Spleen (tissue), 11 donors: ENCODE measurements around the gene ZNF500. TPM values are rescaled to one million over a fixed set of nuclear protein-coding genes. Genes with fewer than 3 reads are reported as not detected.
A peak's percentile ranks its signal among the peaks of the same experiment; 100 is the strongest.

ENCODE experiments used
- DNase-seq: peaks from one replicate; pipeline ENCODE4 v3.0.0-alpha.2; 2020
- H3K27ac ChIP-seq, 8 donors: fragments of 200-600 bp; sonication (generic) in 7 of 8; 1 replicate in 4 of 8; 2 replicates in 4 of 8; pipeline versions ENCODE4 v1.5.0 to v1.8.0; 2016 to 2021; ENCODE audit warnings: inconsistent platforms in 4 of 8, mild to moderate bottlenecking in 4 of 8, moderate library complexity in 1 of 8
- H3K27me3 ChIP-seq, 7 donors: fragments of 200-600 bp; sonication (generic) in 6 of 7; replicated peaks in 1 of 7; 1 replicate in 4 of 7; 2 replicates in 3 of 7; pipeline versions ENCODE4 v1.5.0 to v1.8.0; 2016 to 2021; ENCODE audit warnings: inconsistent platforms in 3 of 7, mild to moderate bottlenecking in 1 of 7
- H3K36me3 ChIP-seq, 6 donors: fragments of 200-600 bp; sonication (generic) in 5 of 6; 1 replicate in 4 of 6; 2 replicates in 2 of 6; pipeline versions ENCODE4 v1.5.0 to v1.8.0; 2016 to 2021; ENCODE audit warnings: inconsistent platforms in 2 of 6
- H3K4me1 ChIP-seq, 6 donors: fragments of 200-600 bp; sonication (generic) in 5 of 6; 1 replicate in 3 of 6; 2 replicates in 3 of 6; pipeline versions ENCODE4 v1.5.0 to v1.8.0; 2016 to 2021; ENCODE audit warnings: inconsistent platforms in 3 of 6
- H3K4me3 ChIP-seq, 8 donors: fragments of 200-600 bp; sonication (generic) in 7 of 8; 1 replicate in 4 of 8; 2 replicates in 4 of 8; pipeline versions ENCODE4 v1.5.0 to v1.8.0; 2016 to 2021; ENCODE audit warnings: inconsistent platforms in 4 of 8, mild to moderate bottlenecking in 4 of 8, moderate library complexity in 2 of 8
- H3K9me3 ChIP-seq, 8 donors: fragments of 200-600 bp; sonication (generic) in 7 of 8; 1 replicate in 4 of 8; 2 replicates in 4 of 8; pipeline versions ENCODE4 v1.5.0 to v1.8.0; 2016 to 2021; ENCODE audit warnings: inconsistent platforms in 4 of 8
- POLR2A ChIP-seq, 3 donors: fragments of 450-650 bp; IDR thresholded peaks; one replicate each; pipeline ENCODE4 v1.5.1; 2017; ENCODE audit warnings: antibody characterized with exemption in 3 of 3, mild to moderate bottlenecking in 1 of 3
- POLR2AphosphoS5 ChIP-seq, 3 donors: sonication (generic); formaldehyde crosslinking; IDR thresholded peaks; one replicate each; pipeline ENCODE4 v1.5.1; 2017; ENCODE audit warnings: antibody characterized with exemption in 3 of 3
- WGBS, 5 donors: extraction: QIAGEN DNeasy Blood & Tissue Kit in 3 of 5; methylation state at CpG; one replicate each; pipeline versions ENCODE4 v1.1.5 to v1.1.7; 2013 to 2018; 5-methylcytosine and 5-hydroxymethylcytosine counted together
- intact Hi-C: fragments of 100-400 bp; cut with DNase I; formaldehyde crosslinking; loops from one replicate; pipeline ENCODE4 v1.15.0; 2023; ENCODE audit warnings: low total_unique reads
- polyA plus RNA-seq, 3 donors: library from polyadenylated mRNA; stranded (reverse); fragments of 200-250 nt; gene quantifications; one replicate each; pipeline ENCODE4 v1.2.1, GENCODE V29; 2013
- total RNA-seq, 7 donors: library from RNA; depleted of rRNA in 3 of 7; stranded (reverse); fragments of >200 nt in 3 of 7; fragmentation: NEBNext Ultra II Directional in 4 of 7; extraction: Animal tissue kit (Norgen Biotek cat#: 25700) in 4 of 7; gene quantifications; one replicate each; pipeline versions ENCODE4 v1.1.0 to v1.2.1, GENCODE V29; 2016 to 2021
- TF ChIP-seq, protein P1 (sequence below), 11 experiments: fragments of 200-600 bp in 7 of 11; fragments of 450-650 bp in 4 of 11; sonication (generic) in 4 of 11; IDR thresholded peaks in 8 of 11; conservative IDR thresholded peaks in 3 of 11; 1 replicate in 7 of 11; 2 replicates in 4 of 11; pipeline versions ENCODE4 v1.4.0 to v1.8.0; 2016 to 2021; ENCODE audit warnings: antibody characterized with exemption in 11 of 11, inconsistent platforms in 4 of 11, mild to moderate bottlenecking in 1 of 11
- donor health status: healthy with polysubstance abuse.
- donor health status: DM: no; HTN: no; CAD: no; lungs with moderate emphysema.
- donor health status: DM: no; HTN: no; CAD: no.
- donor health status: Bipolar disorder and iron deficiency.
- donor health status: healthy.
- donor health status: DM: no; HTN: no; CAD: no.
- donor health status: DM: yes; HTN: yes; CAD: no.

The ZNF500 gene
- total and polyA plus RNA-seq, 10 donors: 2.5 to 32.3 (median 19.0) TPM

DNA sequence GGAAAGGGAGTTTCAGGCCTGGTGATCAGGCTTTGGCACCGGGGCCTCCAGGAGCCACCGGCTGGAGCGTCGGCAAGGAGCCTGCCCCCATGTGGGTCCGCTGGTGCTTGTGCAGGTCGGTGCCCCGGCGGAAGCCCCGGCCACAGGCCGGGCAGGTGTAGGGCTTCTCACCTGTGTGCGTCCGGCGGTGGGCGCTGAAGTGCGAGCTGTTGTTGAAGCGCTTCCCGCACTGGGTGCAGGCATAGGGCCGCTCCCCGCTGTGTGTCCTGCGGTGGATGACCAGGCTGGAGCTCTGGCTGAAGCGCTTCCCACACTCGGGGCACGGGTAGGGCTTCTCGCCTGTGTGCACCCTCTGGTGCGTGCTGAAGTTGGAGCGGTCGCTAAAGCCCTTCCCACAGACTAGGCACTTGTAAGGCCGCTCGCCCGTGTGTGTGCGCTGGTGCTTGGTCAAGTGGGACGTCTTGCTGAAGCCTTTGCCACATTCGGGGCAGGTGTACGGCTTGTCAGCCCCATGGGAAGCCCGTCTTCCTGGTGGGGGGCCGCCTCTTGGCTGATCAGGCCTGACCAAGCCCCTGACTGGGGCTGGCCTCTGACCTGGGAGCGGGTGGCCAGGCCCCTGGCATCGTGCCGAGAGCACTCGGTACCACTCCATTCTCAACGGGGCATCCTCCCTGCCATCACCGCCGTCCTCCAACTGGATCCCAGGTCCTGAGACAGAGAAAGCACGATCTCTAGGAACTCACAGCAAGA, 14.4 kb downstream of the ZNF500 start:
- no peak for DNase-seq
- no peaks in the 10 kb centered on the region for H3K27me3 ChIP-seq
- no peak overlapping the region for H3K4me3 ChIP-seq
- H3K9me3 ChIP-seq: peaks cover 0 to 13% (median 5%) of the 10 kb centered on the region in 8 donors
- TF ChIP-seq POLR2AphosphoS5 (IDR thresholded peaks at IDR 0.05): peak in 1 of 3 donors; percentile 19
- TF ChIP-seq, protein P1, sequence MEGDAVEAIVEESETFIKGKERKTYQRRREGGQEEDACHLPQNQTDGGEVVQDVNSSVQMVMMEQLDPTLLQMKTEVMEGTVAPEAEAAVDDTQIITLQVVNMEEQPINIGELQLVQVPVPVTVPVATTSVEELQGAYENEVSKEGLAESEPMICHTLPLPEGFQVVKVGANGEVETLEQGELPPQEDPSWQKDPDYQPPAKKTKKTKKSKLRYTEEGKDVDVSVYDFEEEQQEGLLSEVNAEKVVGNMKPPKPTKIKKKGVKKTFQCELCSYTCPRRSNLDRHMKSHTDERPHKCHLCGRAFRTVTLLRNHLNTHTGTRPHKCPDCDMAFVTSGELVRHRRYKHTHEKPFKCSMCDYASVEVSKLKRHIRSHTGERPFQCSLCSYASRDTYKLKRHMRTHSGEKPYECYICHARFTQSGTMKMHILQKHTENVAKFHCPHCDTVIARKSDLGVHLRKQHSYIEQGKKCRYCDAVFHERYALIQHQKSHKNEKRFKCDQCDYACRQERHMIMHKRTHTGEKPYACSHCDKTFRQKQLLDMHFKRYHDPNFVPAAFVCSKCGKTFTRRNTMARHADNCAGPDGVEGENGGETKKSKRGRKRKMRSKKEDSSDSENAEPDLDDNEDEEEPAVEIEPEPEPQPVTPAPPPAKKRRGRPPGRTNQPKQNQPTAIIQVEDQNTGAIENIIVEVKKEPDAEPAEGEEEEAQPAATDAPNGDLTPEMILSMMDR (IDR thresholded peaks at IDR 0.05 in 8 of 11, conservative IDR thresholded peaks at IDR 0.05 in 3 of 11): no peak
- WGBS, 5 donors: 85 to 91% (median 90%) methylated on average over 20 to 44 of the region's 44 CpGs
- peaks cover 0 to 17% (median 6%) of the 10 kb centered on the region in 6 donors for H3K4me1 ChIP-seq
- intact Hi-C loops: no loop called here
- H3K27ac ChIP-seq: no peak overlapping the region
- peaks cover 4 to 93% (median 74%) of the 10 kb centered on the region in 6 donors for H3K36me3 ChIP-seq

DNA sequence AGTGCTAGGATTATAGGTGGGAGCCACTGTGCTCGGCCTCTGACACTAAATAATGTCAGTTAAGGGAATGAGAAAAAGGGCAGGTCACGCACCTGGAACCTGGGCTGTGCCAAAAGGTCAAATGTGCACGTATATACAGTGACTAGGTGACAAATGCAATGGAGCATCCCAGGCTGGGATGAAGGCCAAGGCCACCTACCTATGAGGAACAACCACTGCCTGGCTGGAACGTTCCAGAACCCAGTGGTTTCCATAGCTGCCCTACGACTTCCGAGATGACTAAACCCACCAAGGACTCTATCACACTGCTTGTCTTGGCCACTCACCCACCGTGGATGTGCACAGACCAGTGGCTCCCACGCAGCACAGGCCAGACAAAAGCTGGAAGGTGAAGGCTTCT, 16.1 kb downstream of the ZNF500 start:
- intact Hi-C loops: no loop called here
- Histone ChIP-seq H3K4me3 (no peak overlapping the region), H3K4me1 (peaks cover 0 to 32% (median 10%) of the 10 kb centered on the region in 6 donors), H3K9me3 (peaks cover 0 to 13% (median 5%) of the 10 kb centered on the region in 8 donors), H3K27ac (no peak overlapping the region), H3K36me3 (peaks cover 4 to 77% (median 63%) of the 10 kb centered on the region in 6 donors), H3K27me3 (no peaks in the 10 kb centered on the region)
- no peak for DNase-seq
- WGBS, 5 donors: 84 to 92% (median 88%) methylated on average over 8 of the region's 8 CpGs
- TF ChIP-seq POLR2AphosphoS5 (IDR thresholded peaks at IDR 0.05) (no peak), POLR2A (IDR thresholded peaks at IDR 0.05) (no peak)
- TF ChIP-seq, protein P1 (IDR thresholded peaks at IDR 0.05 in 8 of 11, conservative IDR thresholded peaks at IDR 0.05 in 3 of 11): no peak

DNA sequence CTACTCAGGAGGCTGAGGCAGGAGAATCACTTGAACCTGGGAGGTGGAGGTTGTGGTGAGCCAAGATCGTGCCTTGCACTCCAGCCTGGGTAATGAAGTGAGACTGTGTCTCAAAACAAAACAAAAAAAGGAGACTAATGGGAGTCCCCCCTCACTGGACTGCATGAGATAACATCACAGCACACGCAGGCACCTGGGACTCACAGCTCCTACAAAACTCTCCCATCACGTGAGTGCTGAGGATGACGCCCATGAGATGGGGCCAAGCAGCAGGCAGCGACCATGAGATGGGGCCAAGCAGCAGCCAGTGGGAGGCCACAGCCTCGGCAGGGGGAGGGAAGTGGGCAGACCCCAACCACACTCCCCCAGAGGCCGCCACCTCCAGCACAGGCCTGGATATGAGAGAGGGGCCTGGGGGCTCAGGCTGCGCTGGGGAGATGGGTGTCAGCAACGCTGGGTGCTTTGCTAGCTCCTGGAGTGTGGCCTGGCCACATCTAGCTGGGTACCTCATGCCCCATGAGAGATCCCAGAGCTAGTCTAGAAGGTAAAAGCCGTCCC, 17.2 kb downstream of the ZNF500 start:
- no peak overlapping the region for H3K4me3 ChIP-seq
- H3K4me1 ChIP-seq: peaks cover 0 to 32% (median 10%) of the 10 kb centered on the region in 6 donors
- no peak for DNase-seq
- H3K27ac ChIP-seq: no peak overlapping the region
- H3K36me3 ChIP-seq: peaks cover 4 to 65% (median 53%) of the 10 kb centered on the region in 6 donors
- TF ChIP-seq POLR2A (IDR thresholded peaks at IDR 0.05) (no peak), POLR2AphosphoS5 (IDR thresholded peaks at IDR 0.05) (peak in 1 of 3 donors; percentile 13)
- TF ChIP-seq, protein P1 (IDR thresholded peaks at IDR 0.05 in 8 of 11, conservative IDR thresholded peaks at IDR 0.05 in 3 of 11): no peak
- H3K27me3 ChIP-seq: no peaks in the 10 kb centered on the region
- WGBS, 5 donors: 82 to 93% (median 88%) methylated on average over 10 of the region's 10 CpGs
- peaks cover 0 to 3% (median 2%) of the 10 kb centered on the region in 8 donors for H3K9me3 ChIP-seq
- intact Hi-C loops: no loop called here
